H1 (cell line): ENCODE data around the gene HBS1L. TPM values are rescaled to one million over a fixed set of nuclear protein-coding genes. Genes with fewer than 3 reads are reported as not detected.

Experiments
- FOSL1 ChIP-seq: IDR thresholded peaks from 2 replicates; pipeline ENCODE4 v1.6.1; 2011; ENCODE audit warnings: mild to moderate bottlenecking, low read depth, low read length, moderate library complexity; ENCODE audit not compliant: insufficient read depth
- NRF1 ChIP-seq: IDR thresholded peaks from 2 replicates; pipeline ENCODE4 v1.6.1; 2011; ENCODE audit warnings: mild to moderate bottlenecking, low read depth, low read length, improper control_type of control experiment
- SIRT6 ChIP-seq: IDR thresholded peaks from one replicate; pipeline ENCODE4 v1.7.1; 2012; ENCODE audit warnings: low read length, inconsistent platforms
- SIX5 ChIP-seq: IDR thresholded peaks from 2 replicates; pipeline ENCODE4 v1.6.1; 2011; ENCODE audit warnings: mild to moderate bottlenecking, low read depth, low read length
- SP1 ChIP-seq: IDR thresholded peaks from 2 replicates; pipeline ENCODE4 v1.6.1; 2011; ENCODE audit warnings: low read depth, low read length
- SRF ChIP-seq: IDR thresholded peaks from 2 replicates; pipeline ENCODE4 v1.6.1; 2011; ENCODE audit warnings: mild to moderate bottlenecking, low read depth, low read length, moderate library complexity
- TEAD4 ChIP-seq: IDR thresholded peaks from 2 replicates; pipeline ENCODE4 v1.6.1; 2012; ENCODE audit warnings: low read depth, low read length, inconsistent platforms, mixed read lengths
- polyA plus RNA-seq, 7 experiments: library from polyadenylated mRNA; depleted of rRNA in 3 of 7; stranded (reverse) in 5 of 7; unstranded in 2 of 7; fragments of >200 nt in 5 of 7; fragments of 200-250 nt in 2 of 7; gene quantifications; 1 replicate in 5 of 7; 2 replicates in 1 of 7; 4 replicates in 1 of 7; pipeline versions ENCODE4 v1.2.1 to v1.2.3, GENCODE V29; 2011 to 2013; ENCODE audit warnings: missing spikeins in 2 of 7, mixed read lengths in 2 of 7
- total RNA-seq: library from RNA; stranded (reverse); fragmentation: NEBNext Ultra II Directional; extraction: Animal tissue kit (Norgen Biotek cat#: 25700); gene quantifications from 2 replicates; pipeline ENCODE4 v1.2.1, GENCODE V29; 2021

The HBS1L gene
- total and polyA plus RNA-seq, 2 of the 8 experiments (the other 6 are each of a cell fraction or from before 2014, with no cell fraction given): 28.1 to 97.1 TPM

DNA sequence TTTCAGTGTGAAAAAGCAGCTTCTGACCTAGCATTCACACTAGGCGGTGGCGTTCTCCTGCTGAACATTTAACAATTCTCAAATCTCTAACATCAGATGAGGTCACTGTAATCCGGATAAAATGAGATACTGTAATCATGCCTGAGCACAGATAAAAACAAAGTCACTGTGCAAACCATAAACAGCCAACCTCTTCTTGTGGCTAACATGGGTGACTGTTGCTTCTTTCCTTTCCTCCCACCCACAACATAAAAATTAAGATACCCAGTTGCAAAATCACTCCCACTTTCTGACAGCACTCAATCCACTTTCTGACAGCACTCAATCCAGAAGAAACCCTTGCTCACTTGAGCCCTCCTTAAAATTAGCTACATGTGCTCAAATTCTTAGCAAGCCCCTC, 93.3 kb downstream of the HBS1L start (continued):
- TF ChIP-seq FOSL1 (no peak), TEAD4 (no peak), SIRT6 (no peak), SP1 (no peak), NRF1 (no peak), SIX5 (no peak), SRF (no peak)
- TF ChIP-seq, all 59 proteins: peak for 0
